HEK293 (cell line): Measurements from ENCODE around the gene RBMS1.

ENCODE experiments used
- CTCF ChIA-PET: fragments of 350-600 bp; formaldehyde crosslinking; extraction: SDS; loops from one replicate; lab custom pipeline; 2021; ENCODE audit warnings: antibody characterized with exemption; lab: Yijun Ruan, JAX
- POLR2A ChIA-PET: fragments of 300-600 bp; formaldehyde crosslinking; extraction: SDS; loops from one replicate; lab custom pipeline; 2020; ENCODE audit warnings: antibody characterized with exemption, inconsistent platforms; lab: Yijun Ruan, JAX
- H3K27ac ChIP-seq: fragments of 200-500 bp; sonication (Bioruptor generic); 2 replicates; pipeline ENCODE4 v1.5.1; 2014; ENCODE audit warnings: low read depth, low read length, control low read depth, inconsistent platforms; ENCODE audit errors: extremely low read depth
- H3K36me3 ChIP-seq, 2 experiments: fragments of 200-500 bp in 1 of 2; sonication (Bioruptor generic) in 1 of 2; 1 replicate in 1 of 2; 2 replicates in 1 of 2; pipeline ENCODE4 v1.5.1; 2014 to 2017; ENCODE audit warnings: inconsistent platforms in 2 of 2, low read length in 2 of 2; ENCODE audit not compliant: control insufficient read depth in 2 of 2, insufficient read depth in 1 of 2
- H3K4me1 ChIP-seq: fragments of 200-500 bp; sonication (Bioruptor generic); 2 replicates; pipeline ENCODE4 v1.5.1; 2014; ENCODE audit warnings: mild to moderate bottlenecking, low read length, inconsistent platforms; ENCODE audit not compliant: control insufficient read depth, insufficient read depth
- H3K4me3 ChIP-seq: 2 replicates; pipeline ENCODE4 v1.5.1; 2011; ENCODE audit warnings: low read depth, mild to moderate bottlenecking, control low read depth, low read length, moderate library complexity
- H3K9me3 ChIP-seq: fragments of 200-500 bp; sonication (Bioruptor generic); 2 replicates; pipeline ENCODE4 v1.5.1; 2014; ENCODE audit warnings: low read depth, low read length, inconsistent platforms; ENCODE audit not compliant: control insufficient read depth, insufficient read depth
- GLI4 ChIP-seq: fragments of 450-650 bp; formaldehyde crosslinking; IDR thresholded peaks from 2 replicates; pipeline ENCODE4 v1.5.1; 2016; ENCODE audit warnings: missing biosample characterization, missing genetic modification characterization
- INSM2 ChIP-seq: fragments of 450-650 bp; formaldehyde crosslinking; IDR thresholded peaks from 2 replicates; pipeline ENCODE4 v1.5.1; 2016; ENCODE audit warnings: missing biosample characterization, missing genetic modification characterization
- KLF10 ChIP-seq: fragments of 450-650 bp; IDR thresholded peaks from 2 replicates; pipeline ENCODE4 v1.5.1; 2018; ENCODE audit warnings: missing biosample characterization, mild to moderate bottlenecking, missing genetic modification characterization
- MZF1 ChIP-seq: fragments of 450-650 bp; formaldehyde crosslinking; IDR thresholded peaks from 2 replicates; pipeline ENCODE4 v1.5.1; 2017; ENCODE audit warnings: missing biosample characterization, missing genetic modification characterization, borderline replicate concordance
- PRDM4 ChIP-seq: fragments of 450-650 bp; formaldehyde crosslinking; IDR thresholded peaks from 2 replicates; pipeline ENCODE4 v1.5.1; 2017; ENCODE audit warnings: missing biosample characterization, missing genetic modification characterization
- SP2 ChIP-seq: fragments of 450-650 bp; formaldehyde crosslinking; IDR thresholded peaks from 2 replicates; pipeline ENCODE4 v1.5.1; 2016; ENCODE audit warnings: missing biosample characterization, missing genetic modification characterization
- TCF7L2 ChIP-seq: IDR thresholded peaks from 2 replicates; pipeline ENCODE4 v1.6.1; 2011; ENCODE audit warnings: low read depth, mild to moderate bottlenecking, inconsistent platforms, low read length, moderate library complexity, borderline replicate concordance
- TSHZ1 ChIP-seq: fragments of 450-650 bp; formaldehyde crosslinking; IDR thresholded peaks from 2 replicates; pipeline ENCODE4 v1.5.1; 2016; ENCODE audit warnings: missing biosample characterization, missing genetic modification characterization, borderline replicate concordance
- ZBTB17 ChIP-seq: fragments of 450-650 bp; formaldehyde crosslinking; IDR thresholded peaks from 2 replicates; pipeline ENCODE4 v1.5.1; 2016; ENCODE audit warnings: missing biosample characterization, missing genetic modification characterization
- ZNF132 ChIP-seq: fragments of 450-650 bp; formaldehyde crosslinking; IDR thresholded peaks from 2 replicates; pipeline ENCODE4 v1.5.1; 2017; ENCODE audit warnings: missing biosample characterization, missing genetic modification characterization, borderline replicate concordance
- ZNF239 ChIP-seq: fragments of 450-650 bp; formaldehyde crosslinking; IDR thresholded peaks from 2 replicates; pipeline ENCODE4 v1.5.1; 2016; ENCODE audit warnings: missing biosample characterization, missing genetic modification characterization
- ZNF324 ChIP-seq: fragments of 450-650 bp; formaldehyde crosslinking; IDR thresholded peaks from 2 replicates; pipeline ENCODE4 v1.5.1; 2016; ENCODE audit warnings: missing biosample characterization, missing genetic modification characterization
- ZNF530 ChIP-seq: fragments of 450-650 bp; formaldehyde crosslinking; IDR thresholded peaks from 2 replicates; pipeline ENCODE4 v1.5.1; 2016; ENCODE audit warnings: low read depth, missing biosample characterization, missing genetic modification characterization
- ZNF585B ChIP-seq: fragments of 450-650 bp; formaldehyde crosslinking; IDR thresholded peaks from 2 replicates; pipeline ENCODE4 v1.5.1; 2016; ENCODE audit warnings: missing biosample characterization, missing genetic modification characterization
- ZNF626 ChIP-seq: fragments of 450-650 bp; sonication (Bioruptor Pico); formaldehyde crosslinking; IDR thresholded peaks from 2 replicates; pipeline ENCODE4 v1.5.1; 2018; ENCODE audit warnings: missing biosample characterization, missing genetic modification characterization, inconsistent platforms
- ZNF658 ChIP-seq: fragments of 450-650 bp; formaldehyde crosslinking; IDR thresholded peaks from 2 replicates; pipeline ENCODE4; 2016; ENCODE audit warnings: missing biosample characterization, missing genetic modification characterization
- ZNF785 ChIP-seq: fragments of 450-650 bp; formaldehyde crosslinking; IDR thresholded peaks from 2 replicates; pipeline ENCODE4 v1.5.1; 2016; ENCODE audit warnings: missing biosample characterization, missing genetic modification characterization
- TF ChIP-seq, protein P1 (sequence below): fragments of 450-650 bp; formaldehyde crosslinking; optimal IDR thresholded peaks from 2 replicates; pipeline ENCODE3; 2016; ENCODE audit warnings: missing biosample characterization, mild to moderate bottlenecking, missing genetic modification characterization

RBMS1 gene

DNA sequence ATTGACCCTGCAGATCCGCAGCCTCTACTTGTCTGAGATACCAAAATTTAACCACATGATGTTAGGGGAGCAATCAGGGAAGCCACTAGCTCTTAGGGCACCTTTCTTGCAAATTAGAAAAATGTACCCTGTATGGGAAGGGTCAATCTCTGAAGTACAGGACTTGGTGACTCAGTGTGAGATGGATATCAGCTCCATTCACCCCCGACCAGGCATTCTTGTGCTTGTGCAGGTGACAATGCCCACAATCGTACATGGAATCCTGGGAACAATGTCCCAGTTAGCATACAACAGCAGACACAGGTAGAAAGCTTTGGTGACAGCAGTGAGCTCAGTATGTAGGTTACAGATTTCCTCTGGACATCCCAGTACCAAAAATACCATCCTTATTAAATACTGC is 155.9 kb downstream of the RBMS1 start:
- no peaks in the 10 kb centered on the region for H3K36me3 ChIP-seq
- no peaks in the 10 kb centered on the region for H3K9me3 ChIP-seq
- TF ChIP-seq ZNF132 (no peak), KLF10 (tag by site-specific recombination) (no peak), INSM2 (tag by site-specific recombination) (no peak), PRDM4 (tag by site-specific recombination) (no peak)
- CTCF ChIA-PET: interaction anchor here (0.6 to 2.5 kb wide), 3 partner anchors 9 to 16 kb away, joined by 3 to 11 read pairs (median 3); no protein-coding TSS in a partner anchor
- H3K4me1 ChIP-seq: peaks cover 8% of the 10 kb centered on the region
- POLR2A ChIA-PET: no interaction called here
- no peak overlapping the region for H3K27ac ChIP-seq
- H3K4me3 ChIP-seq: no peak overlapping the region

GRCh38 chr2:160336635-160337034 is 157.0 kb downstream of the RBMS1 start:
- Histone ChIP-seq H3K4me1 (peaks cover 10% of the 10 kb centered on the region), H3K27ac (no peak overlapping the region), H3K4me3 (no peak overlapping the region), H3K9me3 (no peaks in the 10 kb centered on the region), H3K36me3 (no peaks in the 10 kb centered on the region)
- ChIA-PET POLR2A (no interaction called here), CTCF (interaction anchor here (0.6 kb wide), 1 partner anchor 210 kb away, joined by 4 read pairs; no protein-coding TSS in a partner anchor)
- no peak for TF ChIP-seq MZF1
- TF ChIP-seq ZNF626 (tag by site-specific recombination): no peak
- TF ChIP-seq ZBTB17 (tag by site-specific recombination): no peak
- TF ChIP-seq, protein P1, sequence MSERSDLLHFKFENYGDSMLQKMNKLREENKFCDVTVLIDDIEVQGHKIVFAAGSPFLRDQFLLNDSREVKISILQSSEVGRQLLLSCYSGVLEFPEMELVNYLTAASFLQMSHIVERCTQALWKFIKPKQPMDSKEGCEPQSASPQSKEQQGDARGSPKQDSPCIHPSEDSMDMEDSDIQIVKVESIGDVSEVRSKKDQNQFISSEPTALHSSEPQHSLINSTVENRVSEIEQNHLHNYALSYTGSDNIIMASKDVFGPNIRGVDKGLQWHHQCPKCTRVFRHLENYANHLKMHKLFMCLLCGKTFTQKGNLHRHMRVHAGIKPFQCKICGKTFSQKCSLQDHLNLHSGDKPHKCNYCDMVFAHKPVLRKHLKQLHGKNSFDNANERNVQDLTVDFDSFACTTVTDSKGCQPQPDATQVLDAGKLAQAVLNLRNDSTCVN: no peak
- TF ChIP-seq ZNF785: no peak
- no peak for TF ChIP-seq ZNF239
- TF ChIP-seq GLI4 (tag by site-specific recombination): no peak
- no peak for TF ChIP-seq SP2 (tag by site-specific recombination)
- no peak for TF ChIP-seq ZNF658 (tag by site-specific recombination)
- TF ChIP-seq TSHZ1 (tag by site-specific recombination): no peak
- TF ChIP-seq TCF7L2: no peak
- TF ChIP-seq ZNF530 (tag by site-specific recombination): no peak
- no peak for TF ChIP-seq ZNF585B (tag by site-specific recombination)
- TF ChIP-seq ZNF324 (tag by site-specific recombination): no peak
